ENCODE results near the gene USP48.

The USP48 gene

GRCh38 chr1:21668951-21669257 lies 114.0 kb downstream of the USP48 start:
- TF ChIP-seq GATA3 (IDR thresholded peaks at IDR 0.05; ENCODE audit: low read depth, low read length) (no peak), GATA2 (IDR thresholded peaks at IDR 0.05; ENCODE audit: low read depth, low read length) (no peak)

- TF ChIP-seq GATA2 (IDR thresholded peaks at IDR 0.05; ENCODE audit: low read depth, low read length) (no peak), GATA3 (IDR thresholded peaks at IDR 0.05; ENCODE audit: low read depth, low read length) (no peak)
Measured at GRCh38 chr1:21668232-21668950, 114.6 kb downstream of the USP48 start.

- TF ChIP-seq GATA2 (IDR thresholded peaks at IDR 0.05; ENCODE audit: low read depth, low read length) (no peak), GATA3 (IDR thresholded peaks at IDR 0.05; ENCODE audit: low read depth, low read length) (no peak)
Measured at GRCh38 chr1:21667348-21668231, 115.4 kb downstream of the USP48 start.

- no peak for TF ChIP-seq GATA2 (IDR thresholded peaks at IDR 0.05; ENCODE audit: low read depth, low read length)
- no peak for TF ChIP-seq GATA3 (IDR thresholded peaks at IDR 0.05; ENCODE audit: low read depth, low read length)
Measured at GRCh38 chr1:21666576-21667320, 116.2 kb downstream of the USP48 start.

GRCh38 chr1:21665711-21666575 lies 117.0 kb downstream of the USP48 start:
- no peak for TF ChIP-seq GATA3 (IDR thresholded peaks at IDR 0.05; ENCODE audit: low read depth, low read length)
- no peak for TF ChIP-seq GATA2 (IDR thresholded peaks at IDR 0.05; ENCODE audit: low read depth, low read length)

- no peak for TF ChIP-seq GATA2 (IDR thresholded peaks at IDR 0.05; ENCODE audit: low read depth, low read length)
- TF ChIP-seq GATA3 (IDR thresholded peaks at IDR 0.05; ENCODE audit: low read depth, low read length) = no peak
Measured at GRCh38 chr1:21664806-21665588, 118.0 kb downstream of the USP48 start.

GRCh38 chr1:21663951-21664805 lies 118.8 kb downstream of the USP48 start:
- TF ChIP-seq GATA2 (IDR thresholded peaks at IDR 0.05; ENCODE audit: low read depth, low read length) (no peak), GATA3 (IDR thresholded peaks at IDR 0.05; ENCODE audit: low read depth, low read length) (no peak)

- TF ChIP-seq GATA3 (IDR thresholded peaks at IDR 0.05; ENCODE audit: low read depth, low read length) (no peak), GATA2 (IDR thresholded peaks at IDR 0.05; ENCODE audit: low read depth, low read length) (no peak)
Measured at GRCh38 chr1:21663248-21663950, 119.5 kb downstream of the USP48 start.

GRCh38 chr1:21662426-21663247 lies 120.3 kb downstream of the USP48 start:
- no peak for TF ChIP-seq GATA2 (IDR thresholded peaks at IDR 0.05; ENCODE audit: low read depth, low read length)
- TF ChIP-seq GATA3 (IDR thresholded peaks at IDR 0.05; ENCODE audit: low read depth, low read length) = no peak

- TF ChIP-seq GATA3 (IDR thresholded peaks at IDR 0.05; ENCODE audit: low read depth, low read length) (no peak), GATA2 (IDR thresholded peaks at IDR 0.05; ENCODE audit: low read depth, low read length) (no peak)
Measured at GRCh38 chr1:21661886-21662285, 121.1 kb downstream of the USP48 start.

- TF ChIP-seq GATA3 (IDR thresholded peaks at IDR 0.05; ENCODE audit: low read depth, low read length) (no peak), GATA2 (IDR thresholded peaks at IDR 0.05; ENCODE audit: low read depth, low read length) (no peak)
Measured at GRCh38 chr1:21659924-21660326, 123.0 kb downstream of the USP48 start.

Measured in SH-SY5Y (cell line).